H1 (cell line): ENCODE data around the gene SEPTIN1. TPM values are rescaled to one million over a fixed set of nuclear protein-coding genes. Genes with fewer than 3 reads are reported as not detected.

Experiments
- BACH1 ChIP-seq: IDR thresholded peaks from 2 replicates; pipeline ENCODE4 v1.6.1; 2012; ENCODE audit warnings: low read length, improper control_type of control experiment
- CHD2 ChIP-seq: IDR thresholded peaks from 2 replicates; pipeline ENCODE4 v1.6.1; 2012; ENCODE audit warnings: low read length, improper control_type of control experiment
- CHD7 ChIP-seq: fragments of 300-600 bp; sonication (generic); IDR thresholded peaks from 2 replicates; pipeline ENCODE4 v1.7.1; 2012; ENCODE audit warnings: low read length, moderate library complexity, mild to moderate bottlenecking, inconsistent platforms; ENCODE audit not compliant: insufficient replicate concordance
- PHF8 ChIP-seq: fragments of 200-600 bp; sonication (generic); conservative IDR thresholded peaks from 2 replicates; pipeline ENCODE4 v1.7.1; 2012; ENCODE audit warnings: low read depth, mild to moderate bottlenecking, inconsistent platforms, low read length, moderate library complexity
- POLR2A ChIP-seq, 2 experiments: IDR thresholded peaks; 1 replicate in 1 of 2; 2 replicates in 1 of 2; pipeline ENCODE4 v1.6.1; 2011; ENCODE audit warnings: low read depth in 2 of 2, low read length in 2 of 2, mild to moderate bottlenecking in 2 of 2; ENCODE audit errors: control extremely low read depth in 1 of 2
- SIN3A ChIP-seq, 2 experiments: IDR thresholded peaks in 1 of 2; conservative IDR thresholded peaks in 1 of 2; 2 replicates each; pipeline ENCODE4 v1.6.1; 2011 to 2012; ENCODE audit warnings: low read length in 2 of 2, improper control_type of control experiment in 1 of 2, low read depth in 1 of 2, mild to moderate bottlenecking in 1 of 2
- SIRT6 ChIP-seq: IDR thresholded peaks from one replicate; pipeline ENCODE4 v1.7.1; 2012; ENCODE audit warnings: low read length, inconsistent platforms
- SIX5 ChIP-seq: IDR thresholded peaks from 2 replicates; pipeline ENCODE4 v1.6.1; 2011; ENCODE audit warnings: mild to moderate bottlenecking, low read depth, low read length
- USF2 ChIP-seq: IDR thresholded peaks from 2 replicates; pipeline ENCODE4 v1.6.1; 2011; ENCODE audit warnings: low read length, improper control_type of control experiment
- polyA plus RNA-seq, 7 experiments: library from polyadenylated mRNA; depleted of rRNA in 3 of 7; stranded (reverse) in 5 of 7; unstranded in 2 of 7; fragments of >200 nt in 5 of 7; fragments of 200-250 nt in 2 of 7; gene quantifications; 1 replicate in 5 of 7; 2 replicates in 1 of 7; 4 replicates in 1 of 7; pipeline versions ENCODE4 v1.2.1 to v1.2.3, GENCODE V29; 2011 to 2013; ENCODE audit warnings: missing spikeins in 2 of 7, mixed read lengths in 2 of 7
- total RNA-seq: library from RNA; stranded (reverse); fragmentation: NEBNext Ultra II Directional; extraction: Animal tissue kit (Norgen Biotek cat#: 25700); gene quantifications from 2 replicates; pipeline ENCODE4 v1.2.1, GENCODE V29; 2021

The SEPTIN1 gene
- total and polyA plus RNA-seq, 2 of the 8 experiments (the other 6 are each of a cell fraction or from before 2014, with no cell fraction given): 0.24 to 1.4 TPM

- TF ChIP-seq CHD7 (no peak), USF2 (no peak), SIRT6 (no peak), POLR2A (IDR thresholded peaks at IDR 0.05; ENCODE audit: control extremely low read depth in 1 of 2, low read depth in 2 of 2, low read length in 2 of 2) (no peak), PHF8 (no peak), BACH1 (no peak), CHD2 (no peak), SIX5 (no peak), SIN3A (conservative IDR thresholded peaks at IDR 0.05 in 1 of 2, IDR thresholded peaks at IDR 0.05 in 1 of 2; ENCODE audit: low read depth in 1 of 2, low read length in 2 of 2) (no peak)
Measured at GRCh38 chr16:30416624-30417528, 34.5 kb upstream of the SEPTIN1 start (continued).
